Epithelial cell of proximal tubule (primary cell): ENCODE measurements around the gene CMTM8. TPM values are rescaled to one million over a fixed set of nuclear protein-coding genes. Genes with fewer than 3 reads are reported as not detected.

Experiments
- DNase-seq: peaks from one replicate; pipeline ENCODE4 v3.0.0-alpha.2; 2011; ENCODE audit warnings: low read depth
- H3K4me3 ChIP-seq: 2 replicates; pipeline ENCODE4 v1.5.1; 2011; ENCODE audit warnings: low read depth, mild to moderate bottlenecking, low read length
- total RNA-seq: library from RNA; depleted of rRNA; stranded (reverse); fragments of >200 nt; gene quantifications from 2 replicates; pipeline ENCODE4 v1.2.3, GENCODE V29; 2015
- TF ChIP-seq, protein P1 (sequence below): conservative IDR thresholded peaks from 2 replicates; pipeline ENCODE4 v1.5.1; 2012; ENCODE audit warnings: low read depth, mild to moderate bottlenecking, low read length

CMTM8 gene
- total RNA-seq, 1 donor from 2014 or later, result 9.2 TPM

- DNase-seq, result no peak
- H3K4me3 ChIP-seq, result no peak overlapping the region
- TF ChIP-seq, protein P1, sequence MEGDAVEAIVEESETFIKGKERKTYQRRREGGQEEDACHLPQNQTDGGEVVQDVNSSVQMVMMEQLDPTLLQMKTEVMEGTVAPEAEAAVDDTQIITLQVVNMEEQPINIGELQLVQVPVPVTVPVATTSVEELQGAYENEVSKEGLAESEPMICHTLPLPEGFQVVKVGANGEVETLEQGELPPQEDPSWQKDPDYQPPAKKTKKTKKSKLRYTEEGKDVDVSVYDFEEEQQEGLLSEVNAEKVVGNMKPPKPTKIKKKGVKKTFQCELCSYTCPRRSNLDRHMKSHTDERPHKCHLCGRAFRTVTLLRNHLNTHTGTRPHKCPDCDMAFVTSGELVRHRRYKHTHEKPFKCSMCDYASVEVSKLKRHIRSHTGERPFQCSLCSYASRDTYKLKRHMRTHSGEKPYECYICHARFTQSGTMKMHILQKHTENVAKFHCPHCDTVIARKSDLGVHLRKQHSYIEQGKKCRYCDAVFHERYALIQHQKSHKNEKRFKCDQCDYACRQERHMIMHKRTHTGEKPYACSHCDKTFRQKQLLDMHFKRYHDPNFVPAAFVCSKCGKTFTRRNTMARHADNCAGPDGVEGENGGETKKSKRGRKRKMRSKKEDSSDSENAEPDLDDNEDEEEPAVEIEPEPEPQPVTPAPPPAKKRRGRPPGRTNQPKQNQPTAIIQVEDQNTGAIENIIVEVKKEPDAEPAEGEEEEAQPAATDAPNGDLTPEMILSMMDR, result no peak
Observed at GRCh38 chr3:32310918-32311839, 72.7 kb downstream of the CMTM8 start.

GRCh38 chr3:32312251-32312650, 73.8 kb downstream of the CMTM8 start:
- H3K4me3 ChIP-seq, result no peak overlapping the region
- TF ChIP-seq, protein P1, result no peak
- no peak for DNase-seq

DNA sequence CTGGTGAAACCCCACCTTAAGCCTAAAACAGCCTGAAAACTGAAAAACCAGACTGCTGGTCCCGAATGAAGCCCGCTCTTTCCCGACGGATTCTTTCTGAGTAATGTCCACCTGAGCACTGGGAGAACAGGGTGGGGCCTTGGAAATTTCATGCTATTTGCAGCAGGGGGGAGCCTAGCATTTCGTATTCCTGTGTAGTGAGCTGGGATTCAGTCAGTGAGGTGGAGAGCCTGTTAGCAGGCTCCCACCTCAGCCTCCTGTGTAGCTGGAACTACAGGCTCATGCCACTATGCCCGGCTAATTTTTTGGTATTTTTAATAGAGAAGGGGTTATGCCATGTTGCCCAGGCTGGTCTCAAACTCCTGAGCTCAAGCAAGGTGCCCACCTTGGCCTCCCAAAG, 74.7 kb downstream of the CMTM8 start:
- TF ChIP-seq, protein P1, result no peak
- no peak for DNase-seq

DNA sequence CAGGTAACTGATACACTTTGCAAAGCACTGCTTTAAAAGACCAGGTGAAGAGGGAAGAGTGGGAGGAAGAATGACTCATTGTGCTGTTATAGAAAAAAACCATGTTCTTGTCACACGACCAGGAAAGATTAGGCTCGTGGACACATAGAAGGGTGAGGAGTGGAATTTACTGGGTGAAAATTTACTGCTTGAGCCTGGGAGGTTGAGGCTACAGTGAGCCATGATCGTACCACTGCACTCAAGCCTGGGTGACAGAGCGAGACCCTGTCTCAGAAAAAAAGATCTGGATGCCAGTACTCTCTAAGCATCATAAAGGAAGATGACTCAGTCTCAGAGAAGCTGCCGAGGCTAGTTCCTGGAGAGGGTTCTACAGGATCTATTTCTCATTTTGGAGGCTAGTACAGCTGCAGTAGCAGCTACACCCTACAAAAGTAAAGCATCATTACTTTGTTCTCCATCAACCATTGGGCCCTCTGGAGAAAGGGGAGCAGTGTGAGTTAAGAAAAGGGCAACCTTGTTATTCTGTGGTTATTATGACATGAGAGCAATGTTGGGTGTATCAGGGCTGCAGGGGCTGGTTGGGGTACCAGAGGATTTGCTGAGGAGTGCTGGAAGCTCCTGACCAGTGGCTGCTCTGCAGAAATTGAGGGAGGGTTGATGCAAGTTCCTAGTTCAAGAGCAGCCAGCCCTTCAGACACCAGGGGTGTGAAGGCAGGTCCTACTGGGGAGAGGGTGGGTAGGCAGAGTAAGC, 75.4 kb downstream of the CMTM8 start:
- TF ChIP-seq, protein P1, result no peak
- no peak for DNase-seq
- no peak overlapping the region for H3K4me3 ChIP-seq

More for the DNA sequence above, 74.7 kb downstream of the CMTM8 start:
- H3K4me3 ChIP-seq, result no peak overlapping the region

GRCh38 chr3:32315441-32315840, 77.0 kb downstream of the CMTM8 start:
- TF ChIP-seq, protein P1, result no peak
- no peak for DNase-seq
- no peak overlapping the region for H3K4me3 ChIP-seq

DNA sequence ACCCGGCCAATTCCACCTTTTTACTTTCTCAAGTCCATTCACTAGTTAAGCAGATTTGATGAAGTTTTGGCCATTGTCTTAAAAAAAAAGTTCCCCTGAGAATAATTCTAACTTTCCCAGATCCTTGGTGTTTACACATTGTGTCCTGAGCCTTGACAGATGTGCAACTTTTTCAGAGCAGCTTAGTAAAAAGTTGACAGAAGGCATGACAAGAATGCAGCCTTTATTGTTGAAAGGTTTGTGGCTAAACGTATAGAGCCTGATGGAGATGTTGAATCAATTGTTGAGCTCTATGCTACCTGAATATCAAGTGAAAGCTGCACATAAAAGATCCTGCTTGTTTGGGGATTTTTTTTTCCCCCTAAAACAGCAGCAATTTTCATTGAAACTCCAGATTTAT, 77.8 kb downstream of the CMTM8 start:
- no peak for DNase-seq
- no peak overlapping the region for H3K4me3 ChIP-seq
- TF ChIP-seq, protein P1, result no peak
